GM12892 (cell line): Measurements from ENCODE around the gene APOBEC3F.

ENCODE experiments used
- POLR2A ChIP-seq: IDR thresholded peaks from 2 replicates; pipeline ENCODE4 v1.6.1; 2011; ENCODE audit warnings: low read depth, low read length, control low read depth
- POLR2AphosphoS5 ChIP-seq: IDR thresholded peaks from 2 replicates; pipeline ENCODE4 v1.6.1; 2011; ENCODE audit warnings: low read depth, low read length, control low read depth
- TAF1 ChIP-seq: IDR thresholded peaks from 2 replicates; pipeline ENCODE4 v1.6.1; 2011; ENCODE audit warnings: low read depth, mild to moderate bottlenecking, control low read depth, low read length, borderline replicate concordance

- TF ChIP-seq POLR2A = 0 out of 2 replicates have a peak, but pooled peaks have one; percentile 19
- no peak for TF ChIP-seq TAF1
- TF ChIP-seq POLR2AphosphoS5 = no peak
These were observed 49.9 kb downstream of the APOBEC3F start for GRCh38 chr22:39090426-39091064.
